Measurements from ENCODE around the gene ZNF281. TPM values are rescaled to one million over a fixed set of nuclear protein-coding genes. Genes with fewer than 3 reads are reported as not detected.
A peak's percentile ranks its signal among the peaks of the same experiment; 100 is the strongest.

The ZNF281 gene
- total RNA-seq, 1 experiment from 2014 or later = 26.5 TPM

DNA sequence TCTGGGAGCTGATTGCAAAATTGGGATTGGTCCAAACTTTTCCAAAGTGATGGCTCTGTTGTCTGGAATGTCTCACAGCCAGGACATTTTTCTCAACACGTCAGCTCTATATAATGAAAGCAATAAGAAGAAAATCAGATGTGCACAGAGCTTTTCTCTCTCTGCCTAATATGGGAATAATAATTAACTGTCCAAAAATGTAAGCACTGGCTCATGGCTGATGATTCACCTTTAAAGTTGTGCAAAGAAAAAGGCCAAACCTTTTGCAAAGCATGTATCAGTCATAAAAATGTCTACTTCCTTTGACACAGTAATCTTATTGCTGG is 30.4 kb downstream of the ZNF281 start:
- CTCF ChIA-PET = interaction anchor here (1.3 to 1.9 kb wide), 2 partner anchors 10 to 36 kb away, joined by 4 to 8 read pairs; no protein-coding TSS in a partner anchor
- Mint-ChIP-seq H3K27ac (ENCODE audit: unreplicated experiment) (no peak overlapping the region), H3K36me3 (ENCODE audit: insufficient read depth, unreplicated experiment) (no peaks in the 10 kb centered on the region), H3K4me3 (ENCODE audit: low read depth, unreplicated experiment) (peak overlapping the region; percentile 10), H3K27me3 (ENCODE audit: unreplicated experiment) (no peaks in the 10 kb centered on the region), H3K4me1 (ENCODE audit: low read depth, unreplicated experiment) (peaks cover 48% of the 10 kb centered on the region), H3K9me3 (ENCODE audit: low read depth, unreplicated experiment) (peaks cover 8% of the 10 kb centered on the region)
- no peak for DNase-seq
- intact Hi-C loops (cut with micrococcal nuclease; ENCODE audit: unreplicated experiment) = loop anchor here (5.0 kb wide), 1 partner anchor 33 kb away; the partner anchor contains the start of gene ZNF281
- TF ChIP-seq, protein P1, sequence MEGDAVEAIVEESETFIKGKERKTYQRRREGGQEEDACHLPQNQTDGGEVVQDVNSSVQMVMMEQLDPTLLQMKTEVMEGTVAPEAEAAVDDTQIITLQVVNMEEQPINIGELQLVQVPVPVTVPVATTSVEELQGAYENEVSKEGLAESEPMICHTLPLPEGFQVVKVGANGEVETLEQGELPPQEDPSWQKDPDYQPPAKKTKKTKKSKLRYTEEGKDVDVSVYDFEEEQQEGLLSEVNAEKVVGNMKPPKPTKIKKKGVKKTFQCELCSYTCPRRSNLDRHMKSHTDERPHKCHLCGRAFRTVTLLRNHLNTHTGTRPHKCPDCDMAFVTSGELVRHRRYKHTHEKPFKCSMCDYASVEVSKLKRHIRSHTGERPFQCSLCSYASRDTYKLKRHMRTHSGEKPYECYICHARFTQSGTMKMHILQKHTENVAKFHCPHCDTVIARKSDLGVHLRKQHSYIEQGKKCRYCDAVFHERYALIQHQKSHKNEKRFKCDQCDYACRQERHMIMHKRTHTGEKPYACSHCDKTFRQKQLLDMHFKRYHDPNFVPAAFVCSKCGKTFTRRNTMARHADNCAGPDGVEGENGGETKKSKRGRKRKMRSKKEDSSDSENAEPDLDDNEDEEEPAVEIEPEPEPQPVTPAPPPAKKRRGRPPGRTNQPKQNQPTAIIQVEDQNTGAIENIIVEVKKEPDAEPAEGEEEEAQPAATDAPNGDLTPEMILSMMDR (IDR thresholded peaks at IDR 0.05; ENCODE audit: unreplicated experiment) = no peak
- BruUV-seq (replicated peaks) = no TSS peak

DNA sequence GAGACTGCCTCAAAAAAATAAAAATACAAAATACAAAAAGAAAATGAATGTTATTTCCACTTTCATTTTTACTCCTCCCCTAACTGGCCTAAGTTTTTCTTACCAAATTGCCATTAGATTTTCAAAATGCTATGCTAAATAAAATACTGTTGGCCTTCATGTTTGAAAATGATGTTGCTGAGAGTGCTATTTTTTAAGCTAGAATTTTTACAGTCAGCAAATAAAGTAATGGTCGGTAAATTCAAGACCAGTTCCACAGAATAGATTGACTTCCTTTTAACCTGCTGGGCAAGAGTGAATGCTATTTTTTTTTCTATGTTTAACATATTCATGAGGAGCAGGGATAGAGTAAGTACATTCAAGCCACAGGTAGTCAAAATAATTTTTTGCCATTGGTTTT is 31.7 kb downstream of the ZNF281 start:
- H3K9me3 Mint-ChIP-seq (ENCODE audit: low read depth, unreplicated experiment) = peaks cover 8% of the 10 kb centered on the region
- no peaks in the 10 kb centered on the region for H3K27me3 Mint-ChIP-seq (ENCODE audit: unreplicated experiment)
- no peak overlapping the region for H3K4me3 Mint-ChIP-seq (ENCODE audit: low read depth, unreplicated experiment)
- TF ChIP-seq, protein P1 (IDR thresholded peaks at IDR 0.05; ENCODE audit: unreplicated experiment) = no peak
- H3K36me3 Mint-ChIP-seq (ENCODE audit: insufficient read depth, unreplicated experiment) = no peaks in the 10 kb centered on the region
- CTCF ChIA-PET = no interaction called here
- BruUV-seq (replicated peaks) = no TSS peak
- H3K4me1 Mint-ChIP-seq (ENCODE audit: low read depth, unreplicated experiment) = peaks cover 61% of the 10 kb centered on the region
- no peak for DNase-seq
- intact Hi-C loops (cut with micrococcal nuclease; ENCODE audit: unreplicated experiment) = loop anchor here (5.0 kb wide), 1 partner anchor 34 kb away; the partner anchor contains the start of gene ZNF281
- no peak overlapping the region for H3K27ac Mint-ChIP-seq (ENCODE audit: unreplicated experiment)

DNA sequence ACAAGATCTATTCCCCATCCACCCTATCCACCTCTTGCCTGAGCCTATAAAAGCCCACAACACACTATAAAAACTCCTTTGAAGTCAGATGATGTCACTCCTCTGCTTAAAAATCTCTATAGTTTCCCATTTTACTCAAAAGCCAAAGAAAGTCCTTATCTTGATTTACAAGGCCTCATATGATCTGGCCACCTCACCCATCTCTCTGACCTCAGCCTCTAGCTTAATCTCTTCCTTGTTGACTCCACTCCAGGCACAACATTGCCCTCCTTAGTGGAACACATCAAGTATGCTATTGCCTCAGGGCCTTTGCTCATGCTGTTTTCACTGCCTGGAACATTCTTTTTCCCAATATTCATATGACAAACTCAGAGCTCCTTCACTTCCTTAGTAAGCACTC is 33.3 kb downstream of the ZNF281 start:
- peaks cover 76% of the 10 kb centered on the region for H3K4me1 Mint-ChIP-seq (ENCODE audit: low read depth, unreplicated experiment)
- BruUV-seq (replicated peaks) = no TSS peak
- H3K36me3 Mint-ChIP-seq (ENCODE audit: insufficient read depth, unreplicated experiment) = no peaks in the 10 kb centered on the region
- CTCF ChIA-PET = no interaction called here
- H3K27ac Mint-ChIP-seq (ENCODE audit: unreplicated experiment) = peak overlapping the region; percentile 48
- intact Hi-C loops (cut with micrococcal nuclease; ENCODE audit: unreplicated experiment) = loop anchor here (5.0 kb wide), 1 partner anchor 36 kb away; the partner anchor contains the start of gene ZNF281
- no peaks in the 10 kb centered on the region for H3K27me3 Mint-ChIP-seq (ENCODE audit: unreplicated experiment)
- no peak overlapping the region for H3K4me3 Mint-ChIP-seq (ENCODE audit: low read depth, unreplicated experiment)
- H3K9me3 Mint-ChIP-seq (ENCODE audit: low read depth, unreplicated experiment) = peaks cover 8% of the 10 kb centered on the region
- TF ChIP-seq, protein P1 (IDR thresholded peaks at IDR 0.05; ENCODE audit: unreplicated experiment) = no peak
- no peak for DNase-seq

DNA sequence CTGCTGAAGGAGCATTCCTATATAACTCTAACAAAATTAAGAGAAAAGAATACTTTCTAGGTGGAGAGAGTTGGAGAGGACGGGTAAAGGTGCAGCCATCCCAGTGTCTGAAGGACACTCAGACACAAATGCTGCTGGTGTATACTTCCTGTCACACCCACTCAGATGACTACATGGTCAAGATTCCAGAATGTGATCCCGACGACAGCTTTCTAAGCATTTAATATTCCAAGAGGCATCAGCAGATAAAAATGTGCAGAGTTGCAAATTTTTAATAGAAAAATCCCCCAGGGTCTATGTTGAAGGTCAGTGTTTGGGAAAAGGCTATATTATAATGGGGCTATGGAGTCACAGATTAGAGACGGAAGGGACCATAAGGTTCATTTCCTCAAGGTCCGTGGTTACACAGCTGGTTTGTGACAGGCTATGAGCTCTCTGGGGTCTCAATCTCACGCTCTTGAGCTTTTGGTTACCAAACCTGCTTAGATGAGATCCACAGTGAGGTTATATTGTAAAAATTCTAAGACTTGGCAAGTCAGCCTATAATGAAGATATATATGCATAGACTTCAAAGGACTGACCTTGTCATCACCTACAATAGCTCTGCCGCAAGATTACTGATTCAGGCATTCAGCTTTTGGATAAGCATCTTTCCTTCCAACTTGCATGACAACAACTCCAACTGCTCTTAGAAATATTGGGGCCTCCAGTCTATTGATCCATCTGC is 35.1 kb downstream of the ZNF281 start:
- Mint-ChIP-seq H3K4me3 (ENCODE audit: low read depth, unreplicated experiment) (no peak overlapping the region), H3K27me3 (ENCODE audit: unreplicated experiment) (no peaks in the 10 kb centered on the region), H3K9me3 (ENCODE audit: low read depth, unreplicated experiment) (peaks cover 8% of the 10 kb centered on the region), H3K27ac (ENCODE audit: unreplicated experiment) (no peak overlapping the region), H3K4me1 (ENCODE audit: low read depth, unreplicated experiment) (peaks cover 70% of the 10 kb centered on the region), H3K36me3 (ENCODE audit: insufficient read depth, unreplicated experiment) (no peaks in the 10 kb centered on the region)
- intact Hi-C loops (cut with micrococcal nuclease; ENCODE audit: unreplicated experiment) = loop anchor here (5.0 kb wide), 2 partner anchors 37 to 38 kb away; partner anchors contain the start of gene ZNF281
- CTCF ChIA-PET = no interaction called here
- BruUV-seq (replicated peaks) = no TSS peak
- TF ChIP-seq, protein P1 (IDR thresholded peaks at IDR 0.05; ENCODE audit: unreplicated experiment) = no peak
- no peak for DNase-seq
